ENCODE measurements around the gene TSPY9.
"Not testable (repeated sequence)": the region's sequence is repeated elsewhere in the genome, so short reads cannot be mapped to it uniquely, and the experiment has no call there.

The TSPY9 gene
- total RNA-seq, result 0 reads per million in 2 donors

- not testable (repeated sequence) for DNase-seq
These were observed at the start of gene TSPY9 for GRCh38 chrY:9486967-9487366. Gene TSPY9 (plus strand): TSS chrY:9487267. CDS start chrY:9487313, 46 bp downstream.

- DNase-seq, result not testable (repeated sequence)
These were observed 20.4 kb upstream of the TSPY9 start, which contains the start of gene TSPY1 for GRCh38 chrY:9466655-9467054. Gene TSPY1 (plus strand): TSS chrY:9466955. CDS start chrY:9467001, 46 bp downstream.

GRCh38 chrY:9504396-9504795 lies 17.3 kb downstream of the TSPY9 start:
- not testable (repeated sequence) for DNase-seq

GRCh38 chrY:9516287-9516686 lies 29.2 kb downstream of the TSPY9 start:
- not testable (repeated sequence) for DNase-seq

GRCh38 chrY:9527580-9527979 lies 40.5 kb downstream of the TSPY9 start, which contains the start of gene TSPY10:
Gene TSPY10 (plus strand): TSS chrY:9527880. CDS start chrY:9527926, 46 bp downstream.
- not testable (repeated sequence) for DNase-seq

Measured in T-helper 9 cell (primary cell).